ENCODE measurements around the gene CCNYL1.

DNA sequence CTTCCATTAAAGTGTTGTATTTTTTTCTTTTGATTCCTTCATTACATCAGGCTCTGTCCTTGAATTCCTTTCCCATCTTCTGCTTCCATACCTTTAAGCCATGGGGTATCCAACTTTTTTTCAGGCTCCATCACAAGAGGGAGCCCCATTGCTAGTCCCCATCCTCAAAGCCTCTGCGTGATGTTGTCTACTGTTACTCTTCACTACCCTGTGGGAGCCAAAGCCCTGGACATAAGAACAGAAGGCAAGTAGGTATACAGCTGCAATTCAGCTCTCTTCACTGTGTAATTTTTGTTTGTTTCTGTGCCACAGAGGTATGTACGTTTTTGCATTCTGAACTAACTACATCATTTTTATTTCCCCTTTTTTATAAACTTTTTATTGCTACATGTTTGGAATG is 36.6 kb upstream of the CCNYL1 start:
- TF ChIP-seq, protein P1, sequence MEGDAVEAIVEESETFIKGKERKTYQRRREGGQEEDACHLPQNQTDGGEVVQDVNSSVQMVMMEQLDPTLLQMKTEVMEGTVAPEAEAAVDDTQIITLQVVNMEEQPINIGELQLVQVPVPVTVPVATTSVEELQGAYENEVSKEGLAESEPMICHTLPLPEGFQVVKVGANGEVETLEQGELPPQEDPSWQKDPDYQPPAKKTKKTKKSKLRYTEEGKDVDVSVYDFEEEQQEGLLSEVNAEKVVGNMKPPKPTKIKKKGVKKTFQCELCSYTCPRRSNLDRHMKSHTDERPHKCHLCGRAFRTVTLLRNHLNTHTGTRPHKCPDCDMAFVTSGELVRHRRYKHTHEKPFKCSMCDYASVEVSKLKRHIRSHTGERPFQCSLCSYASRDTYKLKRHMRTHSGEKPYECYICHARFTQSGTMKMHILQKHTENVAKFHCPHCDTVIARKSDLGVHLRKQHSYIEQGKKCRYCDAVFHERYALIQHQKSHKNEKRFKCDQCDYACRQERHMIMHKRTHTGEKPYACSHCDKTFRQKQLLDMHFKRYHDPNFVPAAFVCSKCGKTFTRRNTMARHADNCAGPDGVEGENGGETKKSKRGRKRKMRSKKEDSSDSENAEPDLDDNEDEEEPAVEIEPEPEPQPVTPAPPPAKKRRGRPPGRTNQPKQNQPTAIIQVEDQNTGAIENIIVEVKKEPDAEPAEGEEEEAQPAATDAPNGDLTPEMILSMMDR (IDR thresholded peaks at IDR 0.05 in 4 of 5, conservative IDR thresholded peaks at IDR 0.05 in 1 of 5) = no peak
- no peak for TF ChIP-seq POLR2A (IDR thresholded peaks at IDR 0.05)
